ENCODE measurements around the gene FILIP1L. TPM values are rescaled to one million over a fixed set of nuclear protein-coding genes. Genes with fewer than 3 reads are reported as not detected.
A peak's percentile ranks its signal among the peaks of the same experiment; 100 is the strongest.

The FILIP1L gene
- total and polyA plus RNA-seq, 2 of the 4 experiments (the other 2 are of a cell fraction): 11.5 to 19.9 TPM

DNA sequence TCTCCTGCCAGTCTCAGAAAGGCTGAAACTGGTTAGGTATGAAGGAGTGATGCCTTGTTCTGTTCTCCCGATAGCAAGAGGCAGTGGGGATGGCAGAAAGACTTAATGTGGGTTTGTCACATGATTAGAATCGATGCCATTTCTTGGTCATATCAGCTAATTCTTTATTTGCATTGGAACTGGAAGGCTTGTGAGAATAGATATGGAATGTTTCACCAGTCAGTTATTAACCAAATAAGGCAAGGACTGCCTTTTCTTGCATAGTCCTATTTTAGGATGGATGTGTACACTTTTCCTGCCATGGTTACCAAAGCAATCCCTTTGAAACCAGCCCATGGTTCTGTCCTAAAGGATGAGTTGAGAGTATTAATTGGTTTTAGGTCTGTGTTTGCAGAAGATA lies 33.7 kb downstream of the FILIP1L start:
- Histone ChIP-seq H2AFZ (replicated peaks; ENCODE audit: low read length, poor library complexity) (no peak overlapping the region), H3K36me3 (ENCODE audit: control insufficient read depth, insufficient read depth, low read length) (no peaks in the 10 kb centered on the region), H3K56ac (ENCODE audit: extremely low read depth, insufficient read depth, low read length) (no peak overlapping the region; the same call in 1 of the 2 replicates), H2AK5ac (ENCODE audit: low read depth, low read length) (peak overlapping the region; percentile 94; the same call in 1 of the 2 replicates), H3K18ac (ENCODE audit: low read depth, low read length) (peak overlapping the region; percentile 90; the same call in 1 of the 2 replicates), H4K20me1 (ENCODE audit: insufficient read depth, low read length) (no peaks in the 10 kb centered on the region), H3K79me1 (ENCODE audit: low read depth in 1 of 2, low read length in 2 of 2) (no peaks in the 10 kb centered on the region), H3K4me1 (ENCODE audit: control insufficient read depth, insufficient read depth, low read length) (peaks cover 20% of the 10 kb centered on the region), H2BK15ac (ENCODE audit: low read depth, low read length) (peak overlapping the region; percentile 82; the same call in 1 of the 3 replicates), H4K8ac (ENCODE audit: low read depth in 2 of 2, low read length in 2 of 2) (peak overlapping the region; percentile 78 to 80; a peak in 2 of 4 replicates), H3K14ac (replicated peaks; ENCODE audit: low read depth, low read length) (no peak overlapping the region; the same call in 1 of the 2 replicates), H3K27ac (ENCODE audit: insufficient read depth, low read length) (no peak overlapping the region), H3K4ac (ENCODE audit: low read depth, low read length) (peak overlapping the region; percentile 49), H3K9me3 (ENCODE audit: control insufficient read depth, insufficient read depth, low read length) (no peaks in the 10 kb centered on the region), H3K23ac (ENCODE audit: low read depth, low read length) (no peak overlapping the region; the same call in 1 of the 2 replicates), H2BK120ac (ENCODE audit: low read depth, low read length) (peak overlapping the region; percentile 75; the same call in 1 of the 2 replicates), H2BK20ac (ENCODE audit: low read depth, low read length) (peak overlapping the region; percentile 89), H2BK5ac (ENCODE audit: low read depth, low read length, poor library complexity, severe bottlenecking) (peak overlapping the region; percentile 12), H4K5ac (ENCODE audit: low read depth, low read length) (peak overlapping the region; percentile 65; the same call in 1 of the 2 replicates), H3K27me3 (ENCODE audit: control insufficient read depth, insufficient read depth, low read length) (no peaks in the 10 kb centered on the region), H3K4me3 (ENCODE audit: insufficient read depth, low read depth, low read length) (no peak overlapping the region), H2AK9ac (replicated peaks; ENCODE audit: low read depth, low read length, poor library complexity) (no peak overlapping the region), H3K4me2 (ENCODE audit: low read depth, low read length) (no peak overlapping the region), H3K9ac (ENCODE audit: low read depth, low read length) (no peak overlapping the region), H3K9me1 (ENCODE audit: insufficient read depth, low read length) (peaks cover 4% of the 10 kb centered on the region; the same call in 1 of the 2 replicates), H4K91ac (ENCODE audit: insufficient read depth, low read depth, low read length) (peak overlapping the region; percentile 79)
- intact Hi-C loops (cut with micrococcal nuclease): loop anchor here (5.0 kb wide), 1 partner anchor 317 kb away; no protein-coding TSS in a partner anchor
- in situ Hi-C loops (cut with MboI; ENCODE audit: low sequenced_read_pairs): no loop called here
- BruUV-seq (replicated peaks): no TSS peak
- no CpG with 5 or more reads among the region's 2 CpGs for whole genome bisulfite sequencing, 2 experiments (ENCODE audit: extremely low coverage in 2 of 2, insufficient read length in 1 of 2)
- DNase-seq (peak; percentile 51), ATAC-seq (ENCODE audit: low read depth) (no peak)
- TF ChIP-seq CEBPB (IDR thresholded peaks at IDR 0.05; ENCODE audit: low read depth, low read length) (peak; percentile 19; the same call in 1 of the 2 replicates), NFE2L2 (IDR thresholded peaks at IDR 0.05; ENCODE audit: low read depth, low read length) (no peak)
- ChIA-PET POLR2A (ENCODE audit: unreplicated experiment) (no interaction called here), CTCF (interaction anchor here (1.0 kb wide), 1 partner anchor 9 kb away, joined by 4 read pairs; no protein-coding TSS in a partner anchor)
- dilution Hi-C loops (cut with HindIII; ENCODE audit: low sequenced_read_pairs, unreplicated experiment): no loop called here

Data from IMR-90 (cell line).